Hepatocyte (in vitro differentiated cells): Measurements from ENCODE around the gene ABCB11. TPM values are rescaled to one million over a fixed set of nuclear protein-coding genes. Genes with fewer than 3 reads are reported as not detected.
"Not testable (repeated sequence)": the region's sequence is repeated elsewhere in the genome, so short reads cannot be mapped to it uniquely, and the experiment has no call there.

ENCODE experiments used
- DNase-seq: peaks from one replicate; pipeline ENCODE4 v3.0.0-alpha.2; 2016; ENCODE audit warnings: low spot score
- H2AFZ ChIP-seq: fragments of 200-600 bp; sonication (generic); 2 replicates; pipeline ENCODE4 v1.6.0; 2016; ENCODE audit warnings: antibody characterized with exemption, mild to moderate bottlenecking
- H3K27ac ChIP-seq: fragments of 200-600 bp; sonication (generic); 2 replicates; pipeline ENCODE4 v1.5.1; 2016; ENCODE audit warnings: mild to moderate bottlenecking
- H3K27me3 ChIP-seq: fragments of 200-600 bp; sonication (generic); 2 replicates; pipeline ENCODE4 v1.6.1; 2016
- H3K36me3 ChIP-seq: fragments of 200-600 bp; sonication (generic); replicated peaks from 2 replicates; pipeline ENCODE4 v1.5.1; 2016; ENCODE audit warnings: low read depth; ENCODE audit not compliant: insufficient read depth
- H3K4me1 ChIP-seq: fragments of 200-600 bp; sonication (generic); 2 replicates; pipeline ENCODE4 v1.5.1; 2016; ENCODE audit warnings: mild to moderate bottlenecking, moderate library complexity; ENCODE audit not compliant: insufficient read depth
- H3K4me2 ChIP-seq: fragments of 200-600 bp; sonication (generic); 2 replicates; pipeline ENCODE4 v1.6.0; 2016
- H3K4me3 ChIP-seq: fragments of 200-600 bp; sonication (generic); 2 replicates; pipeline ENCODE4 v1.5.1; 2016; ENCODE audit warnings: mild to moderate bottlenecking
- H3K79me2 ChIP-seq: fragments of 200-600 bp; sonication (generic); 2 replicates; pipeline ENCODE4 v1.6.0; 2017; ENCODE audit warnings: mild to moderate bottlenecking
- H3K9me2 ChIP-seq: fragments of 200-600 bp; sonication (generic); replicated peaks from 2 replicates; pipeline ENCODE4 v1.6.0; 2017; ENCODE audit warnings: mild to moderate bottlenecking; ENCODE audit not compliant: insufficient read depth
- H3K9me3 ChIP-seq: fragments of 200-600 bp; sonication (generic); 2 replicates; pipeline ENCODE4 v1.5.1; 2016; ENCODE audit warnings: low read depth, mild to moderate bottlenecking
- H4K20me1 ChIP-seq: fragments of 200-600 bp; sonication (generic); 2 replicates; pipeline ENCODE4 v1.6.0; 2016; ENCODE audit warnings: mild to moderate bottlenecking; ENCODE audit not compliant: insufficient read depth, poor library complexity, severe bottlenecking
- EZH2 ChIP-seq: fragments of 200-600 bp; sonication (generic); IDR thresholded peaks from 2 replicates; pipeline ENCODE4 v1.6.1; 2016; ENCODE audit warnings: antibody characterized with exemption, mild to moderate bottlenecking, borderline replicate concordance
- EZH2phosphoT487 ChIP-seq: fragments of 200-600 bp; sonication (generic); IDR thresholded peaks from one replicate; pipeline ENCODE4 v1.6.1; 2018; ENCODE audit warnings: antibody characterized with exemption, mild to moderate bottlenecking, low read depth, moderate library complexity; ENCODE audit not compliant: unreplicated experiment, severe bottlenecking
- WGBS: methylation state at CpG from one replicate; pipeline ENCODE4 v1.1.6; 2016; ENCODE audit warnings: low lambda C conversion rate; ENCODE audit errors: missing lambda C conversion rate; 5-methylcytosine and 5-hydroxymethylcytosine counted together
- polyA plus RNA-seq: library from polyadenylated mRNA; unstranded; fragments of >200 nt; fragmentation: Nextera tagmentation; extraction: Ambion mirVana; gene quantifications from 2 replicates; pipeline ENCODE4 v1.2.1, GENCODE V29; 2016
- total RNA-seq: library from RNA; depleted of rRNA; stranded (reverse); fragments of >200 nt; gene quantifications from 2 replicates; pipeline ENCODE4 v1.2.3, GENCODE V29; 2014
- TF ChIP-seq, protein P1 (sequence below): fragments of 200-600 bp; sonication (generic); IDR thresholded peaks from 2 replicates; pipeline ENCODE4 v1.5.1; 2016; ENCODE audit warnings: antibody characterized with exemption, mild to moderate bottlenecking; ENCODE audit not compliant: poor library complexity

The ABCB11 gene
- total and polyA plus RNA-seq, 2 experiments from 2014 or later = 2.0 to 9.2 TPM

DNA sequence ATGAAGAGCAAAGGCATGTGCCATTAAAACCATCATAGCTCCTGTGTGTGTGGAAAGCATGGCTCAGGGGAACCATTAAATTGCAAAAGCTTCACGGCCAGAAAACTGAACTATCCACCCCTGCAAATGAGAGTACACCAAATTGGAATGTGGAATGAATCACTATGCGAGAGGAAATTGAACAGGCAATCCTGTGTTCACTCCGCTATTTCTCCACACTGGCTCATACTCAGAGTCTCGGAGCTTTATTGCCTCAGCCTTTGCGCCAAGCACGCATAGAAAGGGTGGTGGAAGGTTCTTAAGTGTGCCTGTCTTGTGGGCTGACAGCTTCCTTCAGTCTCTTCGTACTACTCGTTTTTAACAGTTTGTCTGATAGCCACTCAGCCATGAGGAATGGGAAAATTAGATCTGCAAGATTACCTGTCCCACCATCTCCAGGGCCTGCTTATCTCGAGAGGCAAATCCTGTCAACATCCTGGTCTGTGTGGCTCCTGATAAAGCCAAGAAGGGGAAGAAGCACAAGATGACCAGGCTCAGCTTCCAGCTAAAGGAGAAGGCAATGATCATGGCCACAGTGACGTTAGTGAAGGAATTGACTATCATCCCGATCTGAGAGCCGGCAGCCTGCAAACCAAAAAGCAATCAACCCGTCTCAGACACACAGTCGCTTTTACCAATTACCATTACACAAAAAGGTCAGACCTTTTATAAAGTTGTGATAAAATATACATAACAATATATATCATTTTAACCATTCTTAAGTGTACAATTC, 95.1 kb downstream of the ABCB11 start:
- H3K9me3 ChIP-seq = no peaks in the 10 kb centered on the region
- no peaks in the 10 kb centered on the region for H3K4me1 ChIP-seq
- H3K27ac ChIP-seq = peak overlapping the region; percentile 31
- no peaks in the 10 kb centered on the region for H3K36me3 ChIP-seq
- WGBS = 52% methylated on average over 14 of the region's 14 CpGs
- peak overlapping the region; percentile 50 for H3K4me2 ChIP-seq
- no peaks in the 10 kb centered on the region for H3K79me2 ChIP-seq
- TF ChIP-seq EZH2 = no peak
- TF ChIP-seq, protein P1, sequence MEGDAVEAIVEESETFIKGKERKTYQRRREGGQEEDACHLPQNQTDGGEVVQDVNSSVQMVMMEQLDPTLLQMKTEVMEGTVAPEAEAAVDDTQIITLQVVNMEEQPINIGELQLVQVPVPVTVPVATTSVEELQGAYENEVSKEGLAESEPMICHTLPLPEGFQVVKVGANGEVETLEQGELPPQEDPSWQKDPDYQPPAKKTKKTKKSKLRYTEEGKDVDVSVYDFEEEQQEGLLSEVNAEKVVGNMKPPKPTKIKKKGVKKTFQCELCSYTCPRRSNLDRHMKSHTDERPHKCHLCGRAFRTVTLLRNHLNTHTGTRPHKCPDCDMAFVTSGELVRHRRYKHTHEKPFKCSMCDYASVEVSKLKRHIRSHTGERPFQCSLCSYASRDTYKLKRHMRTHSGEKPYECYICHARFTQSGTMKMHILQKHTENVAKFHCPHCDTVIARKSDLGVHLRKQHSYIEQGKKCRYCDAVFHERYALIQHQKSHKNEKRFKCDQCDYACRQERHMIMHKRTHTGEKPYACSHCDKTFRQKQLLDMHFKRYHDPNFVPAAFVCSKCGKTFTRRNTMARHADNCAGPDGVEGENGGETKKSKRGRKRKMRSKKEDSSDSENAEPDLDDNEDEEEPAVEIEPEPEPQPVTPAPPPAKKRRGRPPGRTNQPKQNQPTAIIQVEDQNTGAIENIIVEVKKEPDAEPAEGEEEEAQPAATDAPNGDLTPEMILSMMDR = no peak
- H3K27me3 ChIP-seq = no peaks in the 10 kb centered on the region
- no peaks in the 10 kb centered on the region for H4K20me1 ChIP-seq
- H3K9me2 ChIP-seq = no peaks in the 10 kb centered on the region
- H3K4me3 ChIP-seq = no peak overlapping the region
- no peak overlapping the region for H2AFZ ChIP-seq
- peak; percentile 49 for DNase-seq

DNA sequence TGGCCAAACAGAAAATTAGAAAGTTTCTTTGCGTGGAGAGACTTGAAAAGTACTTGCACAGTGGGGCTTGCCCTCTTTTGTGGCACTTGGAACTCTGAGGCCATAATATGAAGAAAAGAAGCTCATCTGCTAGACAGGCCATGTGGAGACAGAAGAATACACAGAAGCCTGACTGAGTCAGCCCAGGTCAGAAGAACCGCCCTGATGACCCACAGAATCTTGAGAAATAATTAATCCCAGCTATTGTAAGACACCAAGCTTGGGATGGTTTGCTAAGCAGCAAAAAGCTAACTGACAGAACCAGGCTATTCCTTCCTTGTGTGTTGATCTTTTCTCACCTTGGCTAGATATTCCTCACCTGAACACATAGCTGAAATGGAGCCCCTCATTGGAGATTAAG, 96.3 kb downstream of the ABCB11 start:
- WGBS = 83% methylated on average over 2 of the region's 2 CpGs
- H3K27ac ChIP-seq = no peak overlapping the region
- no peaks in the 10 kb centered on the region for H4K20me1 ChIP-seq
- no peaks in the 10 kb centered on the region for H3K9me2 ChIP-seq
- no peak overlapping the region for H2AFZ ChIP-seq
- TF ChIP-seq, protein P1 = no peak
- TF ChIP-seq EZH2phosphoT487 (no peak), EZH2 (no peak)
- no peaks in the 10 kb centered on the region for H3K4me1 ChIP-seq
- no peaks in the 10 kb centered on the region for H3K79me2 ChIP-seq
- H3K4me3 ChIP-seq = no peak overlapping the region
- no peak overlapping the region for H3K4me2 ChIP-seq
- H3K9me3 ChIP-seq = no peaks in the 10 kb centered on the region
- no peak for DNase-seq
- no peaks in the 10 kb centered on the region for H3K36me3 ChIP-seq
- no peaks in the 10 kb centered on the region for H3K27me3 ChIP-seq

DNA sequence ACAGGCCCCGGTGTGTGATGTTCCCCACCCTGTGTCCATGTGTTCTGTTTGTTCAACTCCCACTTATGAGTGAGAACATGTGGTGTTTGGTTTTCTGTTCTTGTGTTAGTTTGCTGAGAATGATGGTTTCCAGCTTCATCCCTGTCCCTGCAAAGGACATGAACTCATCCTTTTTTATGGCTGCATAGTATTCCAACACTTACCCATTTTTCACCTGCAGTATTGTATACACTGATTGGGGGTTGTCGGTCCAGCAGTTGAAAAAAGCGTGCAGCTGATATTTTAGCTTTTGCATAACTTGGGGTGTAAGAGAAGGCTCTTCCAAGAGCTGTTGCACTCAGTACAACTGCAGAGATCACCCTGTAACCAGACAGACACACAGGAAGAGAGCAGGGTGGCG, 99.0 kb downstream of the ABCB11 start:
- H3K36me3 ChIP-seq, H3K4me3 ChIP-seq, H3K27ac ChIP-seq, H3K4me1 ChIP-seq, H2AFZ ChIP-seq, DNase-seq, H3K4me2 ChIP-seq, H4K20me1 ChIP-seq, H3K9me2 ChIP-seq, H3K79me2 ChIP-seq, H3K9me3 ChIP-seq, H3K27me3 ChIP-seq: not testable (repeated sequence)
- 94% methylated on average over 4 of the region's 4 CpGs for WGBS

DNA sequence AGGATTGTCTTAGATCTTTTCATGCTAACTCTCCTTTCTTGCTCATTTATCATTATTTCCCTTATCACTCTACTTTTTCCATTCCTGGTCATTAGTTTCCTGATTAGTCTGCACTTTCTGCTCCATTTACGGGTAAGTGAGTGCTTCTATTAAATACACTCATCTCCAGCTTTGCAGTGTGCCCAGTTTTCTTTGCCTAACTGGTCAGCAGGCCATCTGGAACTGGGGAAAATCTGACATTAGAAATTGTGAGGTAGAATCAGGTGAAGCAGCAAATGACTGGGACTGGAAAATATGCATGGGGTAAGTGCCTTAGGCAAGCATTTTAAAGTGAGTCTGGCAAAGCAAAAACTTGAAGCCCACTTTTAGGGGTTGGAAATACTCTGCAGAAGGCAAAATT, 100.9 kb downstream of the ABCB11 start:
- WGBS = 64% methylated on average over 1 of the region's 1 CpG
- TF ChIP-seq EZH2 (no peak), EZH2phosphoT487 (no peak)
- TF ChIP-seq, protein P1 = no peak
- Histone ChIP-seq H3K79me2 (no peaks in the 10 kb centered on the region), H3K9me3 (no peaks in the 10 kb centered on the region), H3K4me3 (no peak overlapping the region), H3K4me2 (no peak overlapping the region), H3K9me2 (no peaks in the 10 kb centered on the region), H3K4me1 (peaks cover 5% of the 10 kb centered on the region), H2AFZ (no peak overlapping the region), H3K36me3 (no peaks in the 10 kb centered on the region), H4K20me1 (no peaks in the 10 kb centered on the region), H3K27ac (no peak overlapping the region), H3K27me3 (no peaks in the 10 kb centered on the region)
- DNase-seq = no peak
